RWPE1 (cell line): ENCODE measurements around the gene STXBP6.

Source experiments
- CTCF ChIA-PET: fragments of 350-600 bp; sonication (Branson Sonifier 250); formaldehyde crosslinking; extraction: SDS; loops from one replicate; lab custom pipeline; 2021; lab: Yijun Ruan, JAX
- POLR2A ChIA-PET: fragments of 400-600 bp; formaldehyde crosslinking; extraction: SDS; loops from one replicate; lab custom pipeline; 2020; ENCODE audit warnings: antibody characterized with exemption; ENCODE audit not compliant: low non-redundant PET; lab: Yijun Ruan, JAX
- DNase-seq: peaks from one replicate; pipeline ENCODE4 v3.0.0; 2012; ENCODE audit warnings: low spot score
- H3K27ac ChIP-seq: fragments of 450-650 bp; 2 replicates; pipeline ENCODE4 v1.5.1; 2017
- CTCF ChIP-seq: fragments of 450-650 bp; conservative IDR thresholded peaks from 2 replicates; pipeline ENCODE4 v1.5.1; 2017; ENCODE audit warnings: low read depth, mild to moderate bottlenecking

Gene STXBP6

GRCh38 chr14:24990773-24991172 is 59.2 kb downstream of the STXBP6 start:
- H3K27ac ChIP-seq = no peak overlapping the region
- TF ChIP-seq CTCF = no peak
- ChIA-PET POLR2A (no interaction called here), CTCF (no interaction called here)
- DNase-seq = no peak

GRCh38 chr14:24990050-24990449 is 59.9 kb downstream of the STXBP6 start:
- H3K27ac ChIP-seq = no peak overlapping the region
- no peak for DNase-seq
- CTCF ChIA-PET = no interaction called here
- TF ChIP-seq CTCF = no peak
- POLR2A ChIA-PET = no interaction called here

GRCh38 chr14:24988760-24989159 is 61.2 kb downstream of the STXBP6 start:
- CTCF ChIA-PET = no interaction called here
- no peak overlapping the region for H3K27ac ChIP-seq
- POLR2A ChIA-PET = no interaction called here
- TF ChIP-seq CTCF = no peak
- DNase-seq = no peak

- no peak overlapping the region for H3K27ac ChIP-seq
- ChIA-PET POLR2A (no interaction called here), CTCF (no interaction called here)
- DNase-seq = no peak
- no peak for TF ChIP-seq CTCF
These were observed 63.6 kb downstream of the STXBP6 start for GRCh38 chr14:24986206-24986893.

- no peak for TF ChIP-seq CTCF
- ChIA-PET POLR2A (no interaction called here), CTCF (no interaction called here)
- DNase-seq = no peak
- H3K27ac ChIP-seq = no peak overlapping the region
These were observed 64.9 kb downstream of the STXBP6 start for GRCh38 chr14:24984846-24985589.

GRCh38 chr14:24982472-24983155 is 67.3 kb downstream of the STXBP6 start:
- TF ChIP-seq CTCF = no peak
- CTCF ChIA-PET = no interaction called here
- POLR2A ChIA-PET = no interaction called here
- DNase-seq = no peak
- no peak overlapping the region for H3K27ac ChIP-seq
